Naive thymus-derived CD8-positive, alpha-beta T cell (primary cell): ENCODE measurements around the gene TYMP. TPM values are rescaled to one million over a fixed set of nuclear protein-coding genes. Genes with fewer than 3 reads are reported as not detected.
"Not testable (repeated sequence)": the region's sequence is repeated elsewhere in the genome, so short reads cannot be mapped to it uniquely, and the experiment has no call there.

Experiments used
- ATAC-seq, 2 donors: fragments of 150-1000 bp; cut with Tn5 transposase in 1 of 2; sonication (Bioruptor Pico), chemical (Tn5 transposase) in 1 of 2; 1 replicate in 1 of 2; 2 replicates in 1 of 2; pipeline ENCODE4 v1.10.0; 2021; ENCODE audit warnings: mild to moderate bottlenecking in 2 of 2, moderate library complexity in 2 of 2
- POLR2A ChIA-PET: fragments of 350-600 bp; sonication (Branson Sonifier 250); formaldehyde crosslinking; loops from one replicate; lab custom pipeline; 2021; ENCODE audit warnings: antibody characterized with exemption; lab: Charles Lee
- DNase-seq, 10 donors: peaks; one replicate each; pipeline versions ENCODE4 v3.0.0 to v3.0.0-alpha.2; 2020 to 2022
- H3K27ac Mint-ChIP-seq, 10 donors: one replicate each; pipeline ENCODE4 v1.8.0; 2020 to 2022; ENCODE audit warnings: mild to moderate bottlenecking in 10 of 10, mixed read lengths in 10 of 10, moderate library complexity in 4 of 10, inconsistent platforms in 1 of 10
- H3K27me3 Mint-ChIP-seq, 5 donors: one replicate each; pipeline ENCODE4 v1.8.0; 2021 to 2022; ENCODE audit warnings: mixed read lengths in 5 of 5
- H3K36me3 Mint-ChIP-seq, 3 donors: one replicate each; pipeline ENCODE4 v1.8.0; 2020 to 2022; ENCODE audit warnings: mixed read lengths in 3 of 3, mild to moderate bottlenecking in 2 of 3, inconsistent platforms in 1 of 3
- H3K4me1 Mint-ChIP-seq, 4 donors: one replicate each; pipeline ENCODE4 v1.8.0; 2021 to 2022; ENCODE audit warnings: mixed read lengths in 4 of 4
- H3K4me3 Mint-ChIP-seq, 10 donors: one replicate each; pipeline ENCODE4 v1.8.0; 2020 to 2022; ENCODE audit warnings: mild to moderate bottlenecking in 10 of 10, mixed read lengths in 10 of 10, moderate library complexity in 6 of 10, inconsistent platforms in 1 of 10
- H3K9me3 Mint-ChIP-seq, 9 donors: one replicate each; pipeline ENCODE4 v1.8.0; 2020 to 2022; ENCODE audit warnings: mixed read lengths in 9 of 9, mild to moderate bottlenecking in 3 of 9, inconsistent platforms in 1 of 9, moderate library complexity in 1 of 9
- polyA plus RNA-seq, 3 donors: library from polyadenylated mRNA; unstranded; fragments of 300-500 nt; fragmentation: Illumina TruSeq; gene quantifications; one replicate each; pipeline ENCODE4 v1.2.3, GENCODE V29; 2021
- total RNA-seq, 8 experiments: library from RNA in 2 of 8; stranded (reverse) in 2 of 8; gene quantifications; one replicate each; pipeline ENCODE4 v1.2.3 and lab custom pipeline; 2021 to 2026

TYMP gene
- total and polyA plus RNA-seq, 5 experiments from 2014 or later: 1.9 to 5.5 (median 3.1) TPM

- Mint-ChIP-seq H3K27ac (peak overlapping the region in 4 of 10 donors; percentile 35 to 89 (median 82)), H3K4me3 (peak overlapping the region in 3 of 10 donors; percentile 26 to 71 (median 33)), H3K27me3 (peaks cover 0 to 11% (median 0%) of the 10 kb centered on the region in 5 donors), H3K4me1 (peaks cover 10 to 42% (median 18%) of the 10 kb centered on the region in 4 donors)
- POLR2A ChIA-PET: interaction anchor here (1.2 to 7.5 kb wide), 3 partner anchors 7 to 26 kb away, joined by 5 to 121 read pairs (median 6); partner anchors contain the start of genes LMF2, NCAPH2, SCO2 and TYMP
- not testable (repeated sequence) for H3K36me3 Mint-ChIP-seq, H3K9me3 Mint-ChIP-seq, ATAC-seq
- DNase-seq: peak in 1 of 10 donors; percentile 42
Observed at GRCh38 chr22:50533856-50534711, 4.3 kb upstream of the TYMP start.

- peak in 1 of 10 donors; percentile 30 for DNase-seq
- ATAC-seq: no peak
- Mint-ChIP-seq H3K4me1 (peaks cover 14 to 46% (median 23%) of the 10 kb centered on the region in 4 donors), H3K9me3 (no peaks in the 10 kb centered on the region), H3K27me3 (peaks cover 0 to 11% (median 0%) of the 10 kb centered on the region in 5 donors), H3K27ac (peak overlapping the region in 5 of 10 donors; percentile 59 to 89 (median 88)), H3K36me3 (no peaks in the 10 kb centered on the region), H3K4me3 (peak overlapping the region; percentile 28 to 90 (median 58))
- POLR2A ChIA-PET: interaction anchor here (0.6 to 2.3 kb wide), 8 partner anchors 7 to 341 kb away, joined by 3 to 12 read pairs (median 5); partner anchors contain the start of genes KLHDC7B, LMF2 and NCAPH2
Observed at GRCh38 chr22:50532824-50533796, 3.3 kb upstream of the TYMP start.

- Mint-ChIP-seq H3K36me3 (no peaks in the 10 kb centered on the region), H3K4me1 (peaks cover 16 to 47% (median 28%) of the 10 kb centered on the region in 4 donors), H3K4me3 (peak overlapping the region; percentile 28 to 91 (median 85)), H3K27me3 (peaks cover 0 to 11% (median 0%) of the 10 kb centered on the region in 5 donors), H3K9me3 (no peaks in the 10 kb centered on the region), H3K27ac (peak overlapping the region in 6 of 10 donors; percentile 43 to 90 (median 88))
- ATAC-seq (no peak), DNase-seq (peak in 1 of 10 donors; percentile 60)
- POLR2A ChIA-PET: interaction anchor here (0.6 to 2.3 kb wide), 11 partner anchors 8 to 290 kb away, joined by 3 to 12 read pairs (median 4); partner anchors contain the start of genes LMF2 and NCAPH2
Observed at GRCh38 chr22:50531962-50532674, 2.3 kb upstream of the TYMP start.

GRCh38 chr22:50531546-50531961 lies 1.7 kb upstream of the TYMP start:
- Mint-ChIP-seq H3K4me3 (peak overlapping the region; percentile 79 to 91 (median 88)), H3K27me3 (peaks cover 0 to 11% (median 0%) of the 10 kb centered on the region in 5 donors), H3K36me3 (no peaks in the 10 kb centered on the region), H3K9me3 (no peaks in the 10 kb centered on the region), H3K27ac (peak overlapping the region in 7 of 10 donors; percentile 90 to 97 (median 95)), H3K4me1 (peaks cover 20 to 50% (median 33%) of the 10 kb centered on the region in 4 donors)
- ATAC-seq (peak; percentile 44 to 56), DNase-seq (peak in 4 of 10 donors; percentile 34 to 71 (median 58))
- POLR2A ChIA-PET: interaction anchor here (0.6 to 2.3 kb wide), 7 partner anchors 8 to 90 kb away, joined by 3 to 12 read pairs (median 4); no protein-coding TSS in a partner anchor

- POLR2A ChIA-PET: interaction anchor here (1.3 to 2.3 kb wide), 4 partner anchors 9 to 67 kb away, joined by 3 to 12 read pairs (median 5); no protein-coding TSS in a partner anchor
- peak in 8 of 10 donors; percentile 47 to 76 (median 60) for DNase-seq
- Mint-ChIP-seq H3K27me3 (peaks cover 0 to 11% (median 0%) of the 10 kb centered on the region in 5 donors), H3K27ac (peak overlapping the region; percentile 80 to 97 (median 91)), H3K36me3 (no peaks in the 10 kb centered on the region), H3K4me3 (peak overlapping the region; percentile 79 to 91 (median 88)), H3K4me1 (peaks cover 20 to 50% (median 34%) of the 10 kb centered on the region in 4 donors), H3K9me3 (no peaks in the 10 kb centered on the region)
- peak; percentile 28 to 55 for ATAC-seq
Observed at GRCh38 chr22:50530877-50531545, 1.2 kb upstream of the TYMP start.

GRCh38 chr22:50530580-50530876 lies 716 bp upstream of the TYMP start:
- no peaks in the 10 kb centered on the region for H3K36me3 Mint-ChIP-seq
- peaks cover 0 to 11% (median 0%) of the 10 kb centered on the region in 5 donors for H3K27me3 Mint-ChIP-seq
- ATAC-seq (no peak), DNase-seq (no peak)
- no peaks in the 10 kb centered on the region for H3K9me3 Mint-ChIP-seq
- peak overlapping the region; percentile 68 to 91 (median 86) for H3K4me3 Mint-ChIP-seq
- H3K27ac Mint-ChIP-seq: peak overlapping the region in 7 of 10 donors; percentile 55 to 97 (median 78)
- peaks cover 20 to 50% (median 34%) of the 10 kb centered on the region in 4 donors for H3K4me1 Mint-ChIP-seq
- POLR2A ChIA-PET: interaction anchor here (2.3 kb wide), 1 partner anchor 9 kb away, joined by 12 read pairs; no protein-coding TSS in a partner anchor

- H3K4me1 Mint-ChIP-seq: peaks cover 22 to 50% (median 39%) of the 10 kb centered on the region in 4 donors
- POLR2A ChIA-PET: interaction anchor here (0.6 to 6.6 kb wide), 8 partner anchors 9 to 339 kb away, joined by 3 to 121 read pairs (median 9); partner anchors contain the start of genes KLHDC7B, LMF2 and NCAPH2
- peak overlapping the region in 4 of 10 donors; percentile 9 to 81 (median 26) for H3K27ac Mint-ChIP-seq
- H3K36me3 Mint-ChIP-seq: no peaks in the 10 kb centered on the region
- no peaks in the 10 kb centered on the region for H3K9me3 Mint-ChIP-seq
- ATAC-seq: no peak
- peak overlapping the region in 8 of 10 donors; percentile 14 to 90 (median 40) for H3K4me3 Mint-ChIP-seq
- peak in 2 of 10 donors; percentile 25 to 63 for DNase-seq
- H3K27me3 Mint-ChIP-seq: peaks cover 0 to 11% (median 0%) of the 10 kb centered on the region in 5 donors
Observed at GRCh38 chr22:50529416-50529896, 356 bp downstream of the TYMP start.

- DNase-seq (peak in 1 of 10 donors; percentile 61), ATAC-seq (no peak)
- no peaks in the 10 kb centered on the region for H3K36me3 Mint-ChIP-seq
- peaks cover 23 to 46% (median 42%) of the 10 kb centered on the region in 4 donors for H3K4me1 Mint-ChIP-seq
- peak overlapping the region; percentile 46 to 90 (median 64) for H3K4me3 Mint-ChIP-seq
- peak overlapping the region in 6 of 10 donors; percentile 22 to 81 (median 48) for H3K27ac Mint-ChIP-seq
- H3K27me3 Mint-ChIP-seq: peaks cover 0 to 11% (median 0%) of the 10 kb centered on the region in 5 donors
- POLR2A ChIA-PET: interaction anchor here (0.6 to 6.6 kb wide), 9 partner anchors 9 to 338 kb away, joined by 3 to 121 read pairs (median 7); partner anchors contain the start of genes KLHDC7B, LMF2, NCAPH2 and SYCE3
- no peaks in the 10 kb centered on the region for H3K9me3 Mint-ChIP-seq
Observed at GRCh38 chr22:50528682-50529415, 963 bp downstream of the TYMP start.

GRCh38 chr22:50527921-50528681 lies 1.7 kb downstream of the TYMP start:
- Mint-ChIP-seq H3K27ac (peak overlapping the region; percentile 62 to 94 (median 78)), H3K4me3 (peak overlapping the region; percentile 58 to 90 (median 75)), H3K9me3 (no peaks in the 10 kb centered on the region), H3K36me3 (no peaks in the 10 kb centered on the region), H3K27me3 (peaks cover 0 to 7% (median 0%) of the 10 kb centered on the region in 5 donors), H3K4me1 (peaks cover 23 to 47% (median 41%) of the 10 kb centered on the region in 4 donors)
- peak in 1 of 10 donors; percentile 34 for DNase-seq
- POLR2A ChIA-PET: interaction anchor here (0.6 to 6.6 kb wide), 9 partner anchors 10 to 337 kb away, joined by 3 to 121 read pairs (median 7); partner anchors contain the start of genes KLHDC7B, LMF2, NCAPH2 and SYCE3
- no peak for ATAC-seq
